ENCODE measurements around the gene SPHK1. TPM values are rescaled to one million over a fixed set of nuclear protein-coding genes. Genes with fewer than 3 reads are reported as not detected.

The SPHK1 gene
- total RNA-seq, 4 donors from 2014 or later: 7.9 to 33.2 (median 12.0) TPM

- no peak for TF ChIP-seq POLR2A (IDR thresholded peaks at IDR 0.05)
- TF ChIP-seq, protein P1, sequence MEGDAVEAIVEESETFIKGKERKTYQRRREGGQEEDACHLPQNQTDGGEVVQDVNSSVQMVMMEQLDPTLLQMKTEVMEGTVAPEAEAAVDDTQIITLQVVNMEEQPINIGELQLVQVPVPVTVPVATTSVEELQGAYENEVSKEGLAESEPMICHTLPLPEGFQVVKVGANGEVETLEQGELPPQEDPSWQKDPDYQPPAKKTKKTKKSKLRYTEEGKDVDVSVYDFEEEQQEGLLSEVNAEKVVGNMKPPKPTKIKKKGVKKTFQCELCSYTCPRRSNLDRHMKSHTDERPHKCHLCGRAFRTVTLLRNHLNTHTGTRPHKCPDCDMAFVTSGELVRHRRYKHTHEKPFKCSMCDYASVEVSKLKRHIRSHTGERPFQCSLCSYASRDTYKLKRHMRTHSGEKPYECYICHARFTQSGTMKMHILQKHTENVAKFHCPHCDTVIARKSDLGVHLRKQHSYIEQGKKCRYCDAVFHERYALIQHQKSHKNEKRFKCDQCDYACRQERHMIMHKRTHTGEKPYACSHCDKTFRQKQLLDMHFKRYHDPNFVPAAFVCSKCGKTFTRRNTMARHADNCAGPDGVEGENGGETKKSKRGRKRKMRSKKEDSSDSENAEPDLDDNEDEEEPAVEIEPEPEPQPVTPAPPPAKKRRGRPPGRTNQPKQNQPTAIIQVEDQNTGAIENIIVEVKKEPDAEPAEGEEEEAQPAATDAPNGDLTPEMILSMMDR (IDR thresholded peaks at IDR 0.05): no peak
Observed at GRCh38 chr17:76431509-76431908, 47.1 kb downstream of the SPHK1 start.

DNA sequence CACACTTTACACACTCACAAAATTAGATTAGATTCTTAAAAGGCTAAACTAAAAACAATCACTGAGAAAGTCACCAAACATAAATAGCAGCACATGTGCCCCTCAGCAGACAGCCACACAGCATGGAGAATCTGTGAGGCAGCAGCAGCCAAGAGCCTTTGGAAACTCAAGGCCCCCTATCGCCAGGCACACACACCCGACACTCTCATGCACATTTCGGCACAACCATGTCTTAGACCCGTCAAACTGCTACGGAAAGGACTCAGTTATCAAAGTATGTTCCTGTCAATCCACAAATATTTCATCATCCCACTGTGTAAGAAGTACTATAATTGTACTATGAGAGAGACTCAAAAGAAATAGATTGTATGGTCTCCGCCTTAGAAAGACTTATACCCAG is 47.6 kb downstream of the SPHK1 start:
- Histone ChIP-seq H3K4me1 (no peaks in the 10 kb centered on the region), H3K4me3 (no peak overlapping the region), H3K27ac (no peak overlapping the region), H3K9me3 (no peaks in the 10 kb centered on the region), H3K36me3 (no peaks in the 10 kb centered on the region), H3K27me3 (no peaks in the 10 kb centered on the region)
- no peak for TF ChIP-seq POLR2A (IDR thresholded peaks at IDR 0.05)
- TF ChIP-seq, protein P1 (IDR thresholded peaks at IDR 0.05): no peak
- intact Hi-C loops (cut with DNase I; ENCODE audit: low total_unique reads): no loop called here
- DNase-seq: no peak

More at GRCh38 chr17:76431509-76431908, 47.1 kb downstream of the SPHK1 start:
- Histone ChIP-seq H3K4me3 (no peak overlapping the region), H3K9me3 (no peaks in the 10 kb centered on the region), H3K27me3 (no peaks in the 10 kb centered on the region), H3K36me3 (no peaks in the 10 kb centered on the region), H3K27ac (no peak overlapping the region), H3K4me1 (no peaks in the 10 kb centered on the region)
- DNase-seq: no peak
- intact Hi-C loops (cut with DNase I; ENCODE audit: low total_unique reads): no loop called here

DNA sequence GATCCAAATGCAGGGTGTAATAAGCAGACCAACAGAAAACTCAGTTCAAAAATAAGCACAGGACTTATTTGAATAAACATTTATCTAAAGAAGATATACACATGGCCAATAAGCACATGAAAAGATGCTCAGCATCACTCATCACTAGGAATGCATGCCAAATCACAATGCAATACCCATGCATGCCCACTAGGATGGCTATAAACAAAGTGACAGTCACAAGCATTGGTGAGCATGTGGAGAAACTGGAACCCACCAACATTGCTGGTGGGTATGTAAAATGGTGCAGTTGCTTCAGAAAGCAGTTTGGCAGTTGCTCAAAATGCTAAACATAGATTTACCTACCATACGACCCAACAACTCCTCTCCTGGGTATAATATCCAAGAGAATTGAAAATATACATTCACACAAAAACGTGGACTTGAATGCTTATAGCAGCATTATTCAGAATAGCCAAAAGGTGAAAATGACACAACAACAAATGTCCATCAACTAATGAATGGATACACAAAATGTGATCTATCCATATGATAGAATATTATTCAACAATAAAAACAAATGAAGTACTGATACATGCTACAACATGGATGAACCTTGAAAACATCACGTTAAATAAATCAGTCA is 48.4 kb downstream of the SPHK1 start:
- intact Hi-C loops (cut with DNase I; ENCODE audit: low total_unique reads): no loop called here
- Histone ChIP-seq H3K4me3 (no peak overlapping the region), H3K9me3 (no peaks in the 10 kb centered on the region), H3K36me3 (no peaks in the 10 kb centered on the region), H3K27ac (no peak overlapping the region), H3K4me1 (no peaks in the 10 kb centered on the region), H3K27me3 (no peaks in the 10 kb centered on the region)
- no peak for DNase-seq
- no peak for TF ChIP-seq POLR2A (IDR thresholded peaks at IDR 0.05)
- TF ChIP-seq, protein P1 (IDR thresholded peaks at IDR 0.05): no peak

GRCh38 chr17:76433693-76434092 is 49.3 kb downstream of the SPHK1 start:
- DNase-seq: no peak
- Histone ChIP-seq H3K4me3 (no peak overlapping the region), H3K27ac (no peak overlapping the region), H3K36me3 (no peaks in the 10 kb centered on the region), H3K9me3 (no peaks in the 10 kb centered on the region), H3K4me1 (no peaks in the 10 kb centered on the region), H3K27me3 (no peaks in the 10 kb centered on the region)
- intact Hi-C loops (cut with DNase I; ENCODE audit: low total_unique reads): no loop called here
- no peak for TF ChIP-seq POLR2A (IDR thresholded peaks at IDR 0.05)
- TF ChIP-seq, protein P1 (IDR thresholded peaks at IDR 0.05): no peak

DNA sequence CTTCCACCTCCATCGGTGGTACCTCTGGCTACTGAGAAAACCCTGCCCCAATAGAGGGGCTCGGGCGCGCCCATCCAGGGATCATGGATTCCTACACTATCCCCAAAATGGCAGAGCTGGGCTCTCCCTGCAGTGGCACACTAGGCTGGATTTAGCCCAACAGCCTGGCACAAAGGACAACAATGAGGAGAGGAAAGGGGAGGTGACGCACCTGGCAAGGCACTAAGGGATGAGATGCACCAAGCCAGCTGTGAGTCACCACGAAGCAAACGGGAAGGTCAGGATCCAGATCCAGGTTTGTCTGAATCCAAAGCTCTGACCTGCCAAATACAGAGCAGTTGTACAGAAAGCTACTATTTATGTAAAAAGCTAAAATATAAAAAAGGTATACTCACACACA is 50.5 kb downstream of the SPHK1 start:
- no peak for TF ChIP-seq POLR2A (IDR thresholded peaks at IDR 0.05)
- TF ChIP-seq, protein P1 (IDR thresholded peaks at IDR 0.05): no peak
- H3K36me3 ChIP-seq: no peaks in the 10 kb centered on the region
- H3K27me3 ChIP-seq: no peaks in the 10 kb centered on the region
- no peak overlapping the region for H3K4me3 ChIP-seq
- no peak for DNase-seq
- intact Hi-C loops (cut with DNase I; ENCODE audit: low total_unique reads): no loop called here
- no peak overlapping the region for H3K27ac ChIP-seq
- H3K9me3 ChIP-seq: no peaks in the 10 kb centered on the region
- H3K4me1 ChIP-seq: no peaks in the 10 kb centered on the region
